HG03039 (cell line): ENCODE measurements around the gene GNAI1.

Source experiments
- ATAC-seq: cut with Tn5 transposase; IDR thresholded peaks from one replicate; pipeline ENCODE4 v1.9.1; 2021; ENCODE audit warnings: mild to moderate bottlenecking, moderate library complexity; ENCODE audit not compliant: unreplicated experiment

The GNAI1 gene

GRCh38 chr7:80204919-80205318 lies 70.3 kb downstream of the GNAI1 start:
- no peak for ATAC-seq

DNA sequence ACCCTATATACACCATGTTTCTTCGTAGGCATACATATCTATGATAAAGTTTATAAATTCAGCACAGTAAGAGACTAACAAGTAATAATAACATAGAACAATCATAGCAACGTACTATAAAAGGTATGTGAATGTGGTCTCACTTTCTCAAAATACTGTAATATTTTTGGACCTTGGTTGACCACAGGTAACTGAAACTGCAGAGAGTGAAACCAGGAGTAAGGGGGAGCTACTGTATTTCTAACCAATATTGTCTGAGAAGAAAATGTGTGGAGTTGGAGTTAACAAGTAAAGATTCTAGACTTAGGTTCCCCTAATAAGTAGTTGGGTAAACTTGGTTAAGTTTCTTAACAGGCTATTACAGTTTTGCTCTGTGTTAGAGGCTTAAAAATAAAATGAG lies 72.1 kb downstream of the GNAI1 start:
- peak; percentile 85 for ATAC-seq

DNA sequence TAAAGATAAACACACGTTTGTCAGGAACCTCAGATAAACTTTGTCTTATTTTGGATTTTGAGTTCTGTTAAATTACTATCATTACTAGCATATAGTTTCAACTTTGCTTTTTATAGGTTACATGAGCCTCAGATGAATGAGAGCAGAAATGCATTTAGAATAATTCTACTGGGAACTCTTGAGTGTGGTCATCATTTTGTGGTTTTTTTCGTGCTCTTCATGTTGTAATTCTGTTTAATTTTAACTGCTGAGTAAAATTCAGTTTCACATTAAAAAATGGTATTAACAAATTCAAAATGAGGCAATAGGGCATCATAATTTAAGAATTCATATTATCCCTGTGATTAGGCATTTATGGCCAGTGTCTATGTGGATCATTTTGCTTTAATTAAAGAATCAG lies 72.9 kb downstream of the GNAI1 start:
- ATAC-seq: no peak

DNA sequence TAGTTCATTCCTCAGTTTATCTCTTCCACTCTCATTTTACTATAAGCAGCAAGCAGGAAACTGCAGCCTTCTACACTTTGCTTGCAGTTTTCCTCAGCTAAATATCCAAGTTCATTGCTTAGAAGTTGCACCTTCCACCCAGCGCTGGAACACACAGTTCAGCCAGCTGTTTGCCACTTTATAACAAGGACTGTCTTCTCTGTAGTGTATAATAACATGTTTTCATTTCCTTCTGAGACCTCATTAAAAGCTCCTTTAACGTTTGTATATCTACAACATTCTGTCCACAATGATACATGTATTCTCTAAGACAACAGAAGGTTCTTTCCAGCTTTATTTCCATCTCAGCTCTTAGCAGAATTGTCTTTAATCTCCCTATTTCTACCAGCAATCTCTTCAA lies 74.1 kb downstream of the GNAI1 start:
- no peak for ATAC-seq

DNA sequence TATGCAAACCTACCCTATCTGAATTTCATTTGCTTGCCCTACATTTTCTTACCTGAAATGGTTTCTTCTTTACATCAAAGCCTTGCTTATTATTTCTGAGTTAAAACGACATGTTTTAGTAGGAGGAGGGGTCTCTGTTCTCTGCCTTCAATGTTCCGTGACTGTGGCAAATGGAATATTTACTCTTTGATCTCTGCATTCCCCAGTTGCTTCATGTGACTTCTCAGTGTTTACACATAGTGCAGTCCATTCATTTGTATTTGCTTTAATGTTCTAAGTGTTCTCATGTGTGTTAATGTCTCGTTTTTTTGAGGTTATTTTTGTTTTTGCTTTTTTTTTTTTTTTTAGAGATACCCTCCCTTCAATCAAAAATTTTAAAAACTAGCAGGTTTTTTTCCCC lies 75.8 kb downstream of the GNAI1 start:
- no peak for ATAC-seq

GRCh38 chr7:80213814-80214213 lies 79.2 kb downstream of the GNAI1 start:
- no peak for ATAC-seq

DNA sequence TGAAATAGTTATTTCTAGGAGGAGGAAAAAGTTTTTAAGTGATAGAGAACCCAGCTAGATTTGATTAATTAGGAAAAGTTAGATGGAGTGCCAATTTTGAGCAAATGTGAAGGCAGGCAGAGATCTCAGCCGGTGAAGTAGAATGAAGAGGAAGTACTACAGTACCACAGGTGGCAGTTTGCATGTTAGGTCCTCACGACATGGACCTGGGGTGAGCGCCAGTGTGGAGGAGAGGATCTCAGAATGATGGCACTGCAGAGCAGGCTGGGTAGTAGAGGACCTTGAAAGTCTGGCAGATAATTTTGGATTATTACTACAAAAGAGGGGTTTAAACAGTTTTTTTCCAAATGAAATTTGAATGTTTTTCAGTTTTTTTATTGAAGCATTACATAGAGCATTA lies 81.1 kb downstream of the GNAI1 start:
- no peak for ATAC-seq

DNA sequence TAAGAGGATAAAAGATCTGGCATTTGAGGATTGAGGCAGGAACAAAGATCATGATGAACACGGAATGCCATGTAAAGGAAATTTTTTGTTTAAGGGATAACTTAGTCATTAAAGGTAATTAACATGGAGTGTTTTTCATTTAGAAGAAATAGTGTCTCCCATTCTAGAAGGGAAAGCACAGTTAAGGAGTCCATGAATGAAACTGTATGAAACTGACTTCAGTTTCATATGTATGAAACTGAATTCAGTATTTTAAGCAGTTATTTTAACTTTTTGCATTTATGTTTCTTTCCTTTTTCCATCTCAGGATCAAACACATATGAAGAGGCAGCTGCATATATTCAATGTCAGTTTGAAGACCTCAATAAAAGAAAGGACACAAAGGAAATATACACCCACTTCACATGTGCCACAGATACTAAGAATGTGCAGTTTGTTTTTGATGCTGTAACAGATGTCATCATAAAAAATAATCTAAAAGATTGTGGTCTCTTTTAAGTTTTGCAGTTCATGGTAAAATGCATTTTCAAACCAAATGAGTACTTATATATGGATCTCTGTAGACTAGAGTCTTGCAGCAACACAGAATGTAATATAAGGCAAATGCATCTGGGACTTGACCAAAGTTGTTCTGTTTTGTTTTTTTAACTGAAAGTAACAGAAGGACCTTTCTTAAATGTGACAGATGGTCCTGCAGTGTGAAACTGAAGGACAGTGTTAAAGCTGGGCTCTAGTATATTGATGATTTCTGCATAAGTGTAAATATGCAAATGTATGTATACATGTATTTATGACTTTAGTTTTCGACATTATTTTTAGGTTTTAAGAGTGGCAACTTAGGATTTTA lies 82.6 kb downstream of the GNAI1 start:
- ATAC-seq: no peak

- ATAC-seq: no peak
These were observed 84.1 kb downstream of the GNAI1 start for GRCh38 chr7:80218723-80219122.

DNA sequence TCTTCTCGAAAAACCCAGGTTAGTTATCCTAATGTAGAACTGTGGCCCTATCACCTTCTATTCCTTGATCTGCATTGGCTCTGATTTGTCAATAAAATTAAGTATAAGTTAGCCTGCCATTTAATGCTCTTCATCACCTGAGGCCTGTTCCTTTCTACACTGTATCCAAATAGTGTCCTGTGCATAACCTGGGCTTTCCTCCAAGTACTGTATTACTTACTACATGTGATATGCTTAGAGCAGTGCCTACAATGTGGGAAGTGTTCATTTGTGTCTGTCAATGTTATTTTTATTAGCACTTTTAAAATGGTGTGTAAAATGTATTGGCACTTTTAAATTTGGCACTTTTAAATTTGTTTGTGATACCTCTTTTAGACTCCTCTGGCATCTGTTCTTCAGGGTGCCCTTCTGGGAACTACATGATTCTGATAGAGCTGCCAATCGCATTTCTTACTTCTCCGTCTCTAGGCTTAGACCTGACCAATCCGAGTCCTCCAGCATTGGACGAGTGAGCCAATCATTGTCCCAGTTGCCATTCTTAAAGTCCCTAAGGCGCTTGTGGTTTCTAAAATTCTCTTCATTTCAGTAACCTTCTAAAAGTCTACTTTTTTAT lies 85.5 kb downstream of the GNAI1 start:
- no peak for ATAC-seq

- ATAC-seq: no peak
These were observed 89.8 kb downstream of the GNAI1 start for GRCh38 chr7:80224415-80224814.

- ATAC-seq: no peak
These were observed 90.7 kb downstream of the GNAI1 start for GRCh38 chr7:80225361-80225760.

DNA sequence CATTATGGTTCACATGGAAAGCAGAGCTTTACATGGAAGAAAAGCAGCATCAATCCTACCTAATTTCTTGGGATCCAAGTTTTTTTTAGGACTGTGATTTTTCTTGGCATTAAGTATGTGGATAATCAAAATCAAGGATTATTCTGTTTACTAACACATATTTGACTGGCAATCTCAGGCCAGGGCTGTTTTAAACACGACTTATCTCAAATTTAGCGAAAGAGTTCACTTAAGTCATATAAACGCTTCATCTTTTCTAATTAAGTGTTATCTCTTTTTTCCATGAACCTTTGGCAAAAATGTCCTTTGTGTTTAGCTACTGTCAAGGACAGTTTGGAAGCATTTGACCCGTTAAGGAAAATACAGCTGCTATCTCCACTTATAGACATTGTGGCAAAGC lies 92.0 kb downstream of the GNAI1 start:
- ATAC-seq: no peak

GRCh38 chr7:80230327-80230726 lies 95.7 kb downstream of the GNAI1 start:
- no peak for ATAC-seq

DNA sequence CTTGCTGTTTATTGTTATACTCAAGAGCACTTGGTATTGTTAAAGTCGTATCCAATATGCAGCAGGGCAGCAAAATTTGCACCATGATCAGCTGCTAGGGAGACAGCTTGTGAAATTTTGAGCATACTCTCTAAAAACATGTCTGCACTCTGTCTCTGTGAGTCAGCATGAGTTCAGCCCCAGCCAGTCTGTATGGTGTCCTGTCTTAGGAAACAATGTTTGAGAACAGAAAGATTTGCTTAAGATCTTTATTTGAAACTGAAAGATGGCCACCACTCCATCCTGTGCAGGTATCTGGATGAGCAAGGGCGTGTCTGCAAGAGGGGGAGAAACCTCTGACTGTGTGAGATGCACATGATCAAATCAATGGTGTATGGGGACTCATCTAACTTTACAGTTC lies 97.1 kb downstream of the GNAI1 start:
- ATAC-seq: no peak

- no peak for ATAC-seq
These were observed 98.5 kb downstream of the GNAI1 start for GRCh38 chr7:80232979-80233724.

- no peak for ATAC-seq
These were observed 100.7 kb downstream of the GNAI1 start for GRCh38 chr7:80235334-80235733.

DNA sequence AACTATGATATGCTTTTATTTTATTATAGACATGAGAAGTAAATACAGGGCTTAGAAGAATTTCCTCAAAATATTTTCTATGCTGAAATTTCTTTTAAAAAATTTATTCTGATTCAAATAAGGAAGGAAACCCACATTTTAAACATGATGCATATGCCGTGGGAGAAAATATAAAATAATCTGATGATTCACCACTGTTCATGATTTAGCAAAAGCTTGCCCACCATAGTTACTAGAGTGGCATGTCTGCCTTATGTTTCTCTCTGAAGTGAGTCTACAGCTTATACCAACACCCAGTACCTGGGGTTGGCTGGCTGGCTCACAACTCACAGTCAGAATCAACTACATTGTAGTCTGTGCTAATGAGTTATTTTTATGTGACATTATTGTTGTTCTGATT lies 102.0 kb downstream of the GNAI1 start:
- ATAC-seq: no peak

GRCh38 chr7:80240265-80241025 lies 105.8 kb downstream of the GNAI1 start:
- ATAC-seq: no peak

DNA sequence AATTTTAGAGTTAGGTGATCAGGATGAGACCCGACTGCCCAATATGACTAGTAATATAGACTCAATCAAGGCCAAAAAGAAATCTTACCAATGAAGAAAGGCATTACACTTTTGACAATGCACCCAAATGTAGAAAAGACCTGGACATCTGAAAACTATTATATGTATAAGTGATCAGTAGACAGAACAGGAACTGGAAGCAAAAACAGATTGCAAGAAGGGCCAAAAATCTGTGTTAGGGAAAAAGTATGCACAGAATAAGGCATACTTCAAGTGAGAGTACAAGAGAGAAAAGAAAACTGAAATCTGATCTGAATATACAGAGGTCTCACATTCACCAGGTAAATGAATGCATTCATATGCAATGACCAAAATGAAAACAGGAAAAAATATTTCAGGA lies 107.0 kb downstream of the GNAI1 start:
- ATAC-seq: no peak

DNA sequence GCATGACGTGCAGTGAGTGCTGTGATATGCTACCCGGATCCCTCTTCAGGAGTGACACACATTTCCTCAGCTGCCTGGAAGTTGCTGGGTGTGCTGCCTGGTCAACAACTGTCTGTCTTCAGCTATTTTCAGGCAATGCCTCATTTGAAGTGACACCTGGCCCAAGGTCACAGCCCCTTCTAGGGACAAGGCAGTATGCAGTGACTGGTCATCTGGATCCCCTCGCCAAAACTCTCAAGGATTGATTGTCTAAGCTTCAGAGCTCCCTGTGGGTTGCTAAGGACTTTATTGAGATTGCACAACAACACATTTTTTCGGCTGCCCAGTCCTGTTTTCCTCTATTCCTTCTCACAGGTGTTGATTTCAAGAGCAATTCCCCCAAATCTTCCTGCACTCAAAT lies 108.8 kb downstream of the GNAI1 start:
- no peak for ATAC-seq
